Brain microvascular endothelial cell (primary cell): ENCODE data around the gene JMJD7.

ENCODE experiments used
- DNase-seq: peaks from one replicate; pipeline ENCODE4 v3.0.0-alpha.2; 2020
- H3K27ac ChIP-seq: fragments of 250-450 bp; sonication (Bioruptor Pico); 2 replicates; pipeline ENCODE4 v1.5.1; 2020; ENCODE audit warnings: mild to moderate bottlenecking, moderate library complexity
- H3K27me3 ChIP-seq: fragments of 250-450 bp; sonication (Bioruptor Pico); replicated peaks from 2 replicates; pipeline ENCODE4 v1.5.1; 2020; ENCODE audit warnings: mild to moderate bottlenecking
- H3K36me3 ChIP-seq: fragments of 250-450 bp; sonication (Bioruptor Pico); replicated peaks from 2 replicates; pipeline ENCODE4 v1.5.1; 2020; ENCODE audit warnings: mild to moderate bottlenecking
- H3K4me3 ChIP-seq: 2 replicates; pipeline ENCODE4 v1.5.1; 2011; ENCODE audit warnings: low read depth, mild to moderate bottlenecking, control low read depth, low read length, moderate library complexity
- CTCF ChIP-seq: IDR thresholded peaks from 2 replicates; pipeline ENCODE4 v1.5.1; 2011; ENCODE audit warnings: low read depth, mild to moderate bottlenecking, moderate library complexity, low read length, control low read depth, inconsistent platforms; ENCODE audit errors: missing control alignments
- in situ Hi-C: cut with HindIII; loops from 2 replicates; pipeline ENCODE4 v1.10.0; 2017; ENCODE audit warnings: low sequenced_read_pairs, low pct_ligation_motif_present

Gene JMJD7

GRCh38 chr15:41813426-41813825 lies 14.5 kb upstream of the JMJD7 start:
- DNase-seq = no peak
- Histone ChIP-seq H3K27me3 (no peaks in the 10 kb centered on the region), H3K4me3 (no peak overlapping the region), H3K27ac (no peak overlapping the region), H3K36me3 (peaks cover 56% of the 10 kb centered on the region)
- in situ Hi-C loops = no loop called here
- no peak for TF ChIP-seq CTCF

- in situ Hi-C loops = no loop called here
- Histone ChIP-seq H3K27me3 (no peaks in the 10 kb centered on the region), H3K36me3 (peaks cover 67% of the 10 kb centered on the region), H3K27ac (no peak overlapping the region), H3K4me3 (no peak overlapping the region)
- no peak for DNase-seq
- no peak for TF ChIP-seq CTCF
These were observed 13.4 kb upstream of the JMJD7 start for GRCh38 chr15:41814534-41814933.

GRCh38 chr15:41816788-41817187 lies 11.1 kb upstream of the JMJD7 start:
- Histone ChIP-seq H3K27ac (no peak overlapping the region), H3K36me3 (peaks cover 89% of the 10 kb centered on the region), H3K27me3 (no peaks in the 10 kb centered on the region), H3K4me3 (no peak overlapping the region)
- DNase-seq = no peak
- in situ Hi-C loops = no loop called here
- TF ChIP-seq CTCF = no peak

GRCh38 chr15:41817327-41817726 lies 10.6 kb upstream of the JMJD7 start:
- Histone ChIP-seq H3K27me3 (no peaks in the 10 kb centered on the region), H3K36me3 (peaks cover 90% of the 10 kb centered on the region), H3K27ac (no peak overlapping the region), H3K4me3 (no peak overlapping the region)
- in situ Hi-C loops = no loop called here
- no peak for TF ChIP-seq CTCF
- DNase-seq = no peak

GRCh38 chr15:41817781-41818180 lies 10.1 kb upstream of the JMJD7 start:
- in situ Hi-C loops = no loop called here
- H3K36me3 ChIP-seq = peaks cover 90% of the 10 kb centered on the region

More at GRCh38 chr15:41817781-41818180, 10.1 kb upstream of the JMJD7 start:
- DNase-seq = no peak
- no peak overlapping the region for H3K4me3 ChIP-seq
- TF ChIP-seq CTCF = no peak
- no peak overlapping the region for H3K27ac ChIP-seq
- H3K27me3 ChIP-seq = no peaks in the 10 kb centered on the region
